ENCODE results near the gene C2orf76. TPM values are rescaled to one million over a fixed set of nuclear protein-coding genes. Genes with fewer than 3 reads are reported as not detected.
A peak's percentile ranks its signal among the peaks of the same experiment; 100 is the strongest.

Gene C2orf76
- total RNA-seq, 1 experiment from 2014 or later: 5.7 TPM

DNA sequence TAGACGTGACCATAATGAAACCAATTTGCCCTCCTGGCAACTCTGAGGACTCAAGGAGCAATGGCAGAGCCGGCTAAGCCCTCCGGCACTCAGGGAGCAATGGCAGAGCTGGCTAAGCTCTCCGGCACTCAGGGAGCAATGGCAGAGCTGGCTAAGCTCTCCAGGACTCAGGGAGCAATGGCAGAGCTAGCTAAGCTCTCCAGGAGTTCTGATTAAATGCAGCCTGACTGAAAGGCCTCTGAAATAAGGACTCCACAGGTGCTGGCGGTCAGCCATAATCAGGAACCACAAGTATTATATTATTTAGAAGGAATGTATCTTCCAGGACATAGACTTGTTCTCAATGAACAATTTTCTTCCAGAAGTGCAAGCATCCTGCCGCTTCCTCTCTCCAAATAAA is 65.2 kb downstream of the C2orf76 start:
- Histone ChIP-seq H2BK15ac (ENCODE audit: low read depth, low read length) (no peak overlapping the region), H3K56ac (ENCODE audit: insufficient read length, low read depth, low read length) (no peak overlapping the region), H2AFZ (ENCODE audit: low read length) (no peak overlapping the region), H2BK120ac (ENCODE audit: low read depth, low read length, poor library complexity, severe bottlenecking) (no peak overlapping the region), H3K79me1 (ENCODE audit: insufficient read depth, low read depth, low read length, poor library complexity, severe bottlenecking) (no peaks in the 10 kb centered on the region), H2AK5ac (ENCODE audit: insufficient read length, low read length) (no peak overlapping the region), H3K27me3 (ENCODE audit: insufficient read depth, low read length) (no peaks in the 10 kb centered on the region), H3K4me1 (ENCODE audit: insufficient read depth, low read length) (no peaks in the 10 kb centered on the region), H3K23ac (ENCODE audit: insufficient read length, low read depth, low read length) (no peak overlapping the region), H3T11ph (ENCODE audit: low read length) (no peak overlapping the region), H4K5ac (ENCODE audit: insufficient read length, low read depth, low read length) (no peak overlapping the region), H3K18ac (ENCODE audit: insufficient read length, low read depth, low read length) (no peak overlapping the region), H4K20me1 (ENCODE audit: control insufficient read depth, insufficient read depth, insufficient read length) (no peaks in the 10 kb centered on the region), H4K91ac (ENCODE audit: insufficient read length, low read depth, low read length) (no peak overlapping the region), H3K23me2 (ENCODE audit: insufficient read length, low read depth, low read length, poor library complexity, severe bottlenecking) (no peaks in the 10 kb centered on the region), H3K79me2 (ENCODE audit: insufficient read depth, low read length) (no peaks in the 10 kb centered on the region), H3K9me3 (ENCODE audit: control insufficient read depth, low read depth, low read length) (no peaks in the 10 kb centered on the region), H3K27ac (ENCODE audit: insufficient read length, low read depth, low read length) (no peak overlapping the region), H4K8ac (replicated peaks; ENCODE audit: insufficient read length, low read depth, low read length) (no peak overlapping the region), H3K14ac (ENCODE audit: insufficient read depth, low read length) (0 out of 2 replicates have a peak overlapping the region, but pooled peaks have one; percentile 31), H3K9ac (ENCODE audit: extremely low read depth, insufficient read length, low read length) (no peak overlapping the region), H3K4ac (ENCODE audit: low read depth, low read length) (no peak overlapping the region), H2BK20ac (ENCODE audit: low read depth, low read length, poor library complexity, severe bottlenecking) (no peak overlapping the region), H3K4me2 (ENCODE audit: insufficient read depth, insufficient read length, low read length) (no peak overlapping the region), H2BK5ac (ENCODE audit: insufficient read length, low read length) (no peak overlapping the region), H2BK12ac (ENCODE audit: insufficient read length, low read depth, low read length) (no peak overlapping the region)
- peaks cover 28 to 48% of the 10 kb centered on the region in 2 experiments for H3K4me1 Mint-ChIP-seq
- no peaks in the 10 kb centered on the region for H3K27me3 Mint-ChIP-seq (ENCODE audit: low read depth)
- WGBS (ENCODE audit: extremely low coverage, insufficient read length, low lambda C conversion rate): no CpG with 5 or more reads among the region's 6 CpGs
- no peak overlapping the region; a peak in 1 of 5 replicates for H3K4me3 Mint-ChIP-seq
- peak overlapping the region in 2 of 3 experiments; percentile 30 to 49; a peak in 2 of 7 replicates for H3K27ac Mint-ChIP-seq
- no peaks in the 10 kb centered on the region for H3K36me3 Mint-ChIP-seq (ENCODE audit: insufficient read depth in 1 of 3, low read depth in 3 of 3)
- TF ChIP-seq, protein P1, sequence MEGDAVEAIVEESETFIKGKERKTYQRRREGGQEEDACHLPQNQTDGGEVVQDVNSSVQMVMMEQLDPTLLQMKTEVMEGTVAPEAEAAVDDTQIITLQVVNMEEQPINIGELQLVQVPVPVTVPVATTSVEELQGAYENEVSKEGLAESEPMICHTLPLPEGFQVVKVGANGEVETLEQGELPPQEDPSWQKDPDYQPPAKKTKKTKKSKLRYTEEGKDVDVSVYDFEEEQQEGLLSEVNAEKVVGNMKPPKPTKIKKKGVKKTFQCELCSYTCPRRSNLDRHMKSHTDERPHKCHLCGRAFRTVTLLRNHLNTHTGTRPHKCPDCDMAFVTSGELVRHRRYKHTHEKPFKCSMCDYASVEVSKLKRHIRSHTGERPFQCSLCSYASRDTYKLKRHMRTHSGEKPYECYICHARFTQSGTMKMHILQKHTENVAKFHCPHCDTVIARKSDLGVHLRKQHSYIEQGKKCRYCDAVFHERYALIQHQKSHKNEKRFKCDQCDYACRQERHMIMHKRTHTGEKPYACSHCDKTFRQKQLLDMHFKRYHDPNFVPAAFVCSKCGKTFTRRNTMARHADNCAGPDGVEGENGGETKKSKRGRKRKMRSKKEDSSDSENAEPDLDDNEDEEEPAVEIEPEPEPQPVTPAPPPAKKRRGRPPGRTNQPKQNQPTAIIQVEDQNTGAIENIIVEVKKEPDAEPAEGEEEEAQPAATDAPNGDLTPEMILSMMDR (conservative IDR thresholded peaks at IDR 0.05): no peak
- DNase-seq: no peak
- H3K9me3 Mint-ChIP-seq: no peaks in the 10 kb centered on the region

All from H9 (cell line).